Fibroblast of villous mesenchyme (primary cell): ENCODE measurements around the gene TCF25. TPM values are rescaled to one million over a fixed set of nuclear protein-coding genes. Genes with fewer than 3 reads are reported as not detected.
"Not testable (repeated sequence)": the region's sequence is repeated elsewhere in the genome, so short reads cannot be mapped to it uniquely, and the experiment has no call there.

Experiments
- DNase-seq: peaks from one replicate; pipeline ENCODE4 v3.0.0-alpha.2; 2010; ENCODE audit warnings: low read depth
- H3K4me3 ChIP-seq: 2 replicates; pipeline ENCODE4 v1.5.1; 2011; ENCODE audit warnings: low read depth, mild to moderate bottlenecking, low read length
- CTCF ChIP-seq: IDR thresholded peaks from 2 replicates; pipeline ENCODE4 v1.5.1; 2012; ENCODE audit warnings: low read depth, mild to moderate bottlenecking, low read length; ENCODE audit not compliant: insufficient read depth
- total RNA-seq: library from RNA; depleted of rRNA; stranded (reverse); fragments of >200 nt; gene quantifications from 2 replicates; pipeline ENCODE4 v1.2.3, GENCODE V29; 2012

Gene TCF25
- 188 and 270 TPM in 2 replicates for total RNA-seq

GRCh38 chr16:89873109-89873971 lies at the start of gene TCF25:
TCF25 (plus strand) TSS chr16:89873592; CDS start chr16:89873668, 76 bp downstream.
- no peak for TF ChIP-seq CTCF
- peak; percentile 85 for DNase-seq
- H3K4me3 ChIP-seq, result peak within 1 kb of the TSS; percentile 91

GRCh38 chr16:89823824-89824148 lies 49.6 kb upstream of the TCF25 start:
- H3K4me3 ChIP-seq, DNase-seq: not testable (repeated sequence)

- TF ChIP-seq CTCF, result no peak
- DNase-seq, result peak; percentile 70
These were observed 46.6 kb upstream of the TCF25 start for GRCh38 chr16:89826531-89827382.

GRCh38 chr16:89827383-89828198 lies 45.8 kb upstream of the TCF25 start:
- H3K4me3 ChIP-seq, result peak overlapping the region; percentile 64
- peak; percentile 82 for DNase-seq
- TF ChIP-seq CTCF, result no peak

More at GRCh38 chr16:89826531-89827382, 46.6 kb upstream of the TCF25 start:
- H3K4me3 ChIP-seq, result no peak overlapping the region

- TF ChIP-seq CTCF, result no peak
- peak; percentile 78 for DNase-seq
- H3K4me3 ChIP-seq, result peak within 1 kb of the TSS; percentile 64
These were observed 45.1 kb upstream of the TCF25 start, which contains the start of gene SPIRE2 for GRCh38 chr16:89828199-89828869. SPIRE2 (plus strand) TSS chr16:89828475; CDS start chr16:89828551, 76 bp downstream.

GRCh38 chr16:89828870-89829629 lies 44.3 kb upstream of the TCF25 start:
- peak overlapping the region; percentile 63 for H3K4me3 ChIP-seq
- no peak for DNase-seq
- TF ChIP-seq CTCF, result no peak
